HepG2 (cell line): ENCODE results near the gene NOTCH4. TPM values are rescaled to one million over a fixed set of nuclear protein-coding genes. Genes with fewer than 3 reads are reported as not detected.

ENCODE experiments used
- CERS6 ChIP-seq: sonication (generic); formaldehyde crosslinking; IDR thresholded peaks from 2 replicates; pipeline ENCODE4 v1.5.0; 2020; ENCODE audit warnings: missing genetic modification reagents
- FOXP1 ChIP-seq, 2 experiments: fragments of 450-650 bp in 1 of 2; IDR thresholded peaks; 2 replicates each; pipeline ENCODE4 v1.6.1; 2017 to 2018; ENCODE audit warnings: antibody characterized with exemption in 1 of 2
- HDAC6 ChIP-seq: fragments of 200-600 bp; sonication (generic); IDR thresholded peaks from 2 replicates; pipeline ENCODE4 v1.7.0; 2017; ENCODE audit warnings: mild to moderate bottlenecking, antibody characterized with exemption, low read length, low read depth
- KDM6A ChIP-seq: IDR thresholded peaks from 2 replicates; pipeline ENCODE4 v1.6.1; 2016; ENCODE audit warnings: low read depth
- KLF16 ChIP-seq, 2 experiments: sonication (generic) in 1 of 2; formaldehyde crosslinking in 1 of 2; IDR thresholded peaks; 2 replicates each; pipeline versions ENCODE4 v1.6.1 to v1.8.0; 2016 to 2023; ENCODE audit warnings: missing genetic modification reagents in 2 of 2, missing compliant biosample characterization in 1 of 2
- MBD4 ChIP-seq: IDR thresholded peaks from 2 replicates; pipeline ENCODE4 v1.6.1; 2012; ENCODE audit warnings: low read length, inconsistent platforms, borderline replicate concordance
- MIER2 ChIP-seq: IDR thresholded peaks from 2 replicates; pipeline ENCODE4 v1.6.1; 2016; ENCODE audit warnings: missing biosample characterization, missing genetic modification reagents
- MTA1 ChIP-seq: sonication (generic); formaldehyde crosslinking; IDR thresholded peaks from 2 replicates; pipeline ENCODE4 v1.4.0; 2020; ENCODE audit warnings: missing genetic modification reagents, mild to moderate bottlenecking, borderline replicate concordance
- RAD21 ChIP-seq: fragments of 450-650 bp; formaldehyde crosslinking; IDR thresholded peaks from 2 replicates; pipeline ENCODE4 v1.5.0; 2020; ENCODE audit warnings: mild to moderate bottlenecking
- SNAPC4 ChIP-seq: sonication (generic); formaldehyde crosslinking; IDR thresholded peaks from 2 replicates; pipeline ENCODE4 v1.4.0; 2020; ENCODE audit warnings: mild to moderate bottlenecking, missing genetic modification reagents
- ZSCAN20 ChIP-seq: sonication (generic); formaldehyde crosslinking; IDR thresholded peaks from 2 replicates; pipeline ENCODE4 v1.4.0; 2020; ENCODE audit warnings: missing genetic modification reagents, mild to moderate bottlenecking, borderline replicate concordance
- ZSCAN31 ChIP-seq: sonication (generic); formaldehyde crosslinking; IDR thresholded peaks from 2 replicates; pipeline ENCODE4 v1.5.0; 2020; ENCODE audit warnings: low read depth, mild to moderate bottlenecking, missing genetic modification reagents
- polyA plus RNA-seq, 8 experiments: library from polyadenylated mRNA; depleted of rRNA in 3 of 8; stranded (reverse) in 7 of 8; unstranded in 1 of 8; fragments of >200 nt; fragmentation: Illumina TruSeq in 4 of 8; extraction: Trizol in 4 of 8; gene quantifications; 2 replicates each; pipeline versions ENCODE4 v1.2.1 to v1.2.3, GENCODE V29; 2011 to 2016; ENCODE audit warnings: low read depth in 4 of 8, missing spikeins in 1 of 8, mixed read lengths in 1 of 8; ENCODE audit not compliant: insufficient read depth in 1 of 8
- total RNA-seq, 5 experiments: library from RNA; depleted of rRNA; stranded (reverse); fragments of >200 nt; fragmentation: Illumina TruSeq; extraction: Trizol; gene quantifications; 2 replicates each; pipeline ENCODE4 v1.2.3, GENCODE V29; 2016; ENCODE audit warnings: low read depth in 1 of 5
- TF ChIP-seq, protein P1 (sequence below): sonication (generic); formaldehyde crosslinking; IDR thresholded peaks from 2 replicates; pipeline ENCODE4 v1.4.0; 2020; ENCODE audit warnings: missing genetic modification reagents
- TF ChIP-seq, protein P2 (sequence below): sonication (generic); formaldehyde crosslinking; IDR thresholded peaks from 2 replicates; pipeline ENCODE4 v1.8.0; 2022; ENCODE audit warnings: mild to moderate bottlenecking, missing genetic modification reagents

NOTCH4 gene
- total and polyA plus RNA-seq, 2 of the 13 experiments (the other 11 are each of a cell fraction or from before 2014, with no cell fraction given): 0.51 to 0.83 TPM

- TF ChIP-seq ZSCAN20: peak; percentile 88
- TF ChIP-seq CERS6 (CRISPR knock-in tag): no peak
- TF ChIP-seq MTA1 (CRISPR knock-in tag): peak; percentile 46
- TF ChIP-seq HDAC6: no peak
- TF ChIP-seq KDM6A (CRISPR knock-in tag): no peak; the same call in 1 of the 2 replicates
- no peak for TF ChIP-seq SNAPC4
- no peak; the same call in 1 of the 2 replicates for TF ChIP-seq MIER2 (CRISPR knock-in tag)
- TF ChIP-seq ZSCAN31 (CRISPR knock-in tag): no peak
- TF ChIP-seq MBD4: no peak
- TF ChIP-seq FOXP1 (IDR thresholded peaks at IDR 0.05): no peak
- TF ChIP-seq FOXP1 (CRISPR knock-in tag; IDR thresholded peaks at IDR 0.05): no peak; the same call in none of the 2 replicates
- TF ChIP-seq RAD21 (CRISPR knock-in tag): peak; percentile 42; the same call in 1 of the 2 replicates
- TF ChIP-seq, protein P1, sequence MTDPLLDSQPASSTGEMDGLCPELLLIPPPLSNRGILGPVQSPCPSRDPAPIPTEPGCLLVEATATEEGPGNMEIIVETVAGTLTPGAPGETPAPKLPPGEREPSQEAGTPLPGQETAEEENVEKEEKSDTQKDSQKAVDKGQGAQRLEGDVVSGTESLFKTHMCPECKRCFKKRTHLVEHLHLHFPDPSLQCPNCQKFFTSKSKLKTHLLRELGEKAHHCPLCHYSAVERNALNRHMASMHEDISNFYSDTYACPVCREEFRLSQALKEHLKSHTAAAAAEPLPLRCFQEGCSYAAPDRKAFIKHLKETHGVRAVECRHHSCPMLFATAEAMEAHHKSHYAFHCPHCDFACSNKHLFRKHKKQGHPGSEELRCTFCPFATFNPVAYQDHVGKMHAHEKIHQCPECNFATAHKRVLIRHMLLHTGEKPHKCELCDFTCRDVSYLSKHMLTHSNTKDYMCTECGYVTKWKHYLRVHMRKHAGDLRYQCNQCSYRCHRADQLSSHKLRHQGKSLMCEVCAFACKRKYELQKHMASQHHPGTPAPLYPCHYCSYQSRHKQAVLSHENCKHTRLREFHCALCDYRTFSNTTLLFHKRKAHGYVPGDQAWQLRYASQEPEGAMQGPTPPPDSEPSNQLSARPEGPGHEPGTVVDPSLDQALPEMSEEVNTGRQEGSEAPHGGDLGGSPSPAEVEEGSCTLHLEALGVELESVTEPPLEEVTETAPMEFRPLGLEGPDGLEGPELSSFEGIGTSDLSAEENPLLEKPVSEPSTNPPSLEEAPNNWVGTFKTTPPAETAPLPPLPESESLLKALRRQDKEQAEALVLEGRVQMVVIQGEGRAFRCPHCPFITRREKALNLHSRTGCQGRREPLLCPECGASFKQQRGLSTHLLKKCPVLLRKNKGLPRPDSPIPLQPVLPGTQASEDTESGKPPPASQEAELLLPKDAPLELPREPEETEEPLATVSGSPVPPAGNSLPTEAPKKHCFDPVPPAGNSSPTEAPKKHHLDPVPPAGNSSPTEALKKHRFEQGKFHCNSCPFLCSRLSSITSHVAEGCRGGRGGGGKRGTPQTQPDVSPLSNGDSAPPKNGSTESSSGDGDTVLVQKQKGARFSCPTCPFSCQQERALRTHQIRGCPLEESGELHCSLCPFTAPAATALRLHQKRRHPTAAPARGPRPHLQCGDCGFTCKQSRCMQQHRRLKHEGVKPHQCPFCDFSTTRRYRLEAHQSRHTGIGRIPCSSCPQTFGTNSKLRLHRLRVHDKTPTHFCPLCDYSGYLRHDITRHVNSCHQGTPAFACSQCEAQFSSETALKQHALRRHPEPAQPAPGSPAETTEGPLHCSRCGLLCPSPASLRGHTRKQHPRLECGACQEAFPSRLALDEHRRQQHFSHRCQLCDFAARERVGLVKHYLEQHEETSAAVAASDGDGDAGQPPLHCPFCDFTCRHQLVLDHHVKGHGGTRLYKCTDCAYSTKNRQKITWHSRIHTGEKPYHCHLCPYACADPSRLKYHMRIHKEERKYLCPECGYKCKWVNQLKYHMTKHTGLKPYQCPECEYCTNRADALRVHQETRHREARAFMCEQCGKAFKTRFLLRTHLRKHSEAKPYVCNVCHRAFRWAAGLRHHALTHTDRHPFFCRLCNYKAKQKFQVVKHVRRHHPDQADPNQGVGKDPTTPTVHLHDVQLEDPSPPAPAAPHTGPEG (CRISPR knock-in tag): peak; percentile 95
- peak in 1 of 2 experiments; percentile 73; a peak in 2 of 4 replicates for TF ChIP-seq KLF16 (CRISPR knock-in tag; IDR thresholded peaks at IDR 0.05)
- TF ChIP-seq, protein P2, sequence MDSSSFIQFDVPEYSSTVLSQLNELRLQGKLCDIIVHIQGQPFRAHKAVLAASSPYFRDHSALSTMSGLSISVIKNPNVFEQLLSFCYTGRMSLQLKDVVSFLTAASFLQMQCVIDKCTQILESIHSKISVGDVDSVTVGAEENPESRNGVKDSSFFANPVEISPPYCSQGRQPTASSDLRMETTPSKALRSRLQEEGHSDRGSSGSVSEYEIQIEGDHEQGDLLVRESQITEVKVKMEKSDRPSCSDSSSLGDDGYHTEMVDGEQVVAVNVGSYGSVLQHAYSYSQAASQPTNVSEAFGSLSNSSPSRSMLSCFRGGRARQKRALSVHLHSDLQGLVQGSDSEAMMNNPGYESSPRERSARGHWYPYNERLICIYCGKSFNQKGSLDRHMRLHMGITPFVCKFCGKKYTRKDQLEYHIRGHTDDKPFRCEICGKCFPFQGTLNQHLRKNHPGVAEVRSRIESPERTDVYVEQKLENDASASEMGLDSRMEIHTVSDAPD: 0 out of 2 replicates have a peak, but pooled peaks have one; percentile 16
These were observed 27.8 kb downstream of the NOTCH4 start (continued) for GRCh38 chr6:32195902-32196681.
